Measurements from ENCODE around the gene PTER. TPM values are rescaled to one million over a fixed set of nuclear protein-coding genes. Genes with fewer than 3 reads are reported as not detected.

The PTER gene
- total RNA-seq, 1 donor from 2014 or later = 14.2 TPM

DNA sequence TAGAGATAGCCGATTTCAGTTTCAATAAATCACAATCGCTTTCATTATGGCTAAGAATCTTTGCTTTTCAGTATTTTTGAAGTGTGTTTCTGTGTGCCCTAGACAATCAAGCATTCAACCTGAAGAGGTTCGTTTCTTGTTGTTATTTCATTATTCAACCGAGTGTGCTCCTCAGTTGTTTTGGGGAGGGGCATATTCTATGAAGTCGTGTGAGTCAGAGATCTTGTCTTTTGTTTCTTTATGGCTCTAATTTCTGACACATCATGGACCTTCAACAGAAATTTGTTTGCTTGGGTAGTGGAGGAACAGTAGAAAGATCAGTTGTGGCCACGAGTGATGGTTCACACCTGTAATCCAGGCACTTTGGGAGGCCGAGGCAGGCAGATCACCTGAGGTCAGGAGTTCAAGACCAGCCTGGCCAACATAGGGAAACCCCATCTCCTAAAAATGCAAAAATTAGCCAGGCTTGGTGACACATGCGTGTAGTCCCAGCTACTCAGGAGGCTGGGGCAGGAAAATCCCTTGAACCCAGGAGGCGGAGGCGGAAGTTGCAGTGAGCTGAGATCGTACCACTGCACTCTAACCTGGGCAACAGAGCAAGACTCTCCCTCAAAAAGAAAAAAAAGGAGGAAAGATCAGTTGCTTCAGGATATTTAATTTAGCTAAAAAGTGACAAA, 46.6 kb downstream of the PTER start:
- Histone ChIP-seq H3K27ac (no peak overlapping the region), H3K27me3 (no peaks in the 10 kb centered on the region), H3K36me3 (no peaks in the 10 kb centered on the region), H2AFZ (replicated peaks) (no peak overlapping the region), H3K4me3 (no peak overlapping the region), H3K9me3 (ENCODE audit: low read depth) (no peaks in the 10 kb centered on the region), H3F3A (ENCODE audit: low read depth) (no peaks in the 10 kb centered on the region), H4K20me1 (ENCODE audit: low read depth) (no peaks in the 10 kb centered on the region), H3K9ac (no peak overlapping the region), H3K79me2 (ENCODE audit: low read depth) (no peaks in the 10 kb centered on the region), H3K4me1 (no peaks in the 10 kb centered on the region), H3K4me2 (no peak overlapping the region)
- H3K27ac Mint-ChIP-seq = no peak overlapping the region
- H3K36me3 Mint-ChIP-seq = no peaks in the 10 kb centered on the region
- peaks cover 3% of the 10 kb centered on the region for H3K4me1 Mint-ChIP-seq
- H3K9me3 Mint-ChIP-seq = no peaks in the 10 kb centered on the region
- no peaks in the 10 kb centered on the region for H3K27me3 Mint-ChIP-seq (ENCODE audit: insufficient read depth, low read depth)
- no peak for DNase-seq (ENCODE audit: low spot score)
- TF ChIP-seq EZH2 (IDR thresholded peaks at IDR 0.05) = no peak
- TF ChIP-seq, protein P1, sequence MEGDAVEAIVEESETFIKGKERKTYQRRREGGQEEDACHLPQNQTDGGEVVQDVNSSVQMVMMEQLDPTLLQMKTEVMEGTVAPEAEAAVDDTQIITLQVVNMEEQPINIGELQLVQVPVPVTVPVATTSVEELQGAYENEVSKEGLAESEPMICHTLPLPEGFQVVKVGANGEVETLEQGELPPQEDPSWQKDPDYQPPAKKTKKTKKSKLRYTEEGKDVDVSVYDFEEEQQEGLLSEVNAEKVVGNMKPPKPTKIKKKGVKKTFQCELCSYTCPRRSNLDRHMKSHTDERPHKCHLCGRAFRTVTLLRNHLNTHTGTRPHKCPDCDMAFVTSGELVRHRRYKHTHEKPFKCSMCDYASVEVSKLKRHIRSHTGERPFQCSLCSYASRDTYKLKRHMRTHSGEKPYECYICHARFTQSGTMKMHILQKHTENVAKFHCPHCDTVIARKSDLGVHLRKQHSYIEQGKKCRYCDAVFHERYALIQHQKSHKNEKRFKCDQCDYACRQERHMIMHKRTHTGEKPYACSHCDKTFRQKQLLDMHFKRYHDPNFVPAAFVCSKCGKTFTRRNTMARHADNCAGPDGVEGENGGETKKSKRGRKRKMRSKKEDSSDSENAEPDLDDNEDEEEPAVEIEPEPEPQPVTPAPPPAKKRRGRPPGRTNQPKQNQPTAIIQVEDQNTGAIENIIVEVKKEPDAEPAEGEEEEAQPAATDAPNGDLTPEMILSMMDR (IDR thresholded peaks at IDR 0.05) = no peak
- no peak for TF ChIP-seq EZH2phosphoT487 (IDR thresholded peaks at IDR 0.05)
- H3K4me3 Mint-ChIP-seq = no peak overlapping the region

DNA sequence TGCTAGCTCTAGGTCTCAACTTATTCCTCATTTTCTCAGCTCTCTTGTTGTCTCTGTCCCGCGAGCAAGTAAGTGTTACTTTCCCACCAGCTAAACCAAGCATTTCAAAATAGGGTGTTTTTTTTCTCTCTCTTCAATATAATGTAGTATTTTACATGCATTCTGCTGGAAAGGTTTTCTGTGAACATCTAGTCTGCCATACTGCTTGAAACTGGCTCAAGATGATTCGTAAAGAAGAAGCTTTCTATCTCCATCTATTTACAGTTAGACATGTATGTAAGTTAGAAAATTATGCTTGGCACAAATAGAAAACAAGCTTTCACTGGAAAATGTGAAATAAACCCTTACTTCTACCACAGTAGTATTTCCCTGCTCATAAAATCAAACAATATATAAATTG, 53.7 kb downstream of the PTER start:
- H3K4me3 ChIP-seq = no peak overlapping the region
- peaks cover 11% of the 10 kb centered on the region for H3K4me1 ChIP-seq
- no peaks in the 10 kb centered on the region for H3K27me3 ChIP-seq
- H4K20me1 ChIP-seq (ENCODE audit: low read depth) = no peaks in the 10 kb centered on the region
- H3F3A ChIP-seq (ENCODE audit: low read depth) = no peaks in the 10 kb centered on the region
- no peaks in the 10 kb centered on the region for H3K9me3 ChIP-seq (ENCODE audit: low read depth)
- H3K36me3 ChIP-seq = no peaks in the 10 kb centered on the region
- H3K27ac Mint-ChIP-seq = no peak overlapping the region
- no peaks in the 10 kb centered on the region for H3K36me3 Mint-ChIP-seq
- no peak overlapping the region for H3K4me3 Mint-ChIP-seq
- H3K27ac ChIP-seq = no peak overlapping the region
- peaks cover 4% of the 10 kb centered on the region for H3K4me1 Mint-ChIP-seq
- H3K27me3 Mint-ChIP-seq (ENCODE audit: insufficient read depth, low read depth) = no peaks in the 10 kb centered on the region
- no peak overlapping the region for H3K4me2 ChIP-seq
- H3K79me2 ChIP-seq (ENCODE audit: low read depth) = no peaks in the 10 kb centered on the region
- no peak overlapping the region for H2AFZ ChIP-seq (replicated peaks)
- no peak overlapping the region for H3K9ac ChIP-seq
- TF ChIP-seq, protein P1 (IDR thresholded peaks at IDR 0.05) = no peak
- TF ChIP-seq EZH2phosphoT487 (IDR thresholded peaks at IDR 0.05) (no peak), EZH2 (IDR thresholded peaks at IDR 0.05) (no peak)
- H3K9me3 Mint-ChIP-seq = no peaks in the 10 kb centered on the region
- DNase-seq (ENCODE audit: low spot score) = no peak

DNA sequence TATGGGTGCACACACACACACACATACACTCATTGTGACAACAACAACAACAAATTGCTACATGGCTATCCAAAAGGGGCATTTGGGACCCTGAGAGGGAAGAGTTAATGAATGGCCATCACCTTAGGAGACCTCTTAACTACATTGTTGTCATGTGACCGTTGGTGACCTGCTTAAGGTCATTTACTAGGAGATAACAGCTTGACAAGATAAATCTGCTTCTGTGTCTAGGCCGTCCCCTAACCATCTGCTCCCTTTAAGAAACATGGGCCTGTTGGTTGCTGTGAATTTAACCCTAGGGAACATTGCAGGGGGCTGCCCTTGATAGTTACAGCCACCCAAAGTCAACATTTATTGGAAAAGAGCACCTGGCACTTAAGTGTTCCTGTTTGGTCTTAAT, 55.1 kb downstream of the PTER start:
- Histone ChIP-seq H4K20me1 (ENCODE audit: low read depth) (no peaks in the 10 kb centered on the region), H3K36me3 (no peaks in the 10 kb centered on the region), H3K9ac (no peak overlapping the region), H3K4me2 (no peak overlapping the region), H3K4me3 (no peak overlapping the region), H3F3A (ENCODE audit: low read depth) (no peaks in the 10 kb centered on the region), H3K9me3 (ENCODE audit: low read depth) (no peaks in the 10 kb centered on the region), H3K79me2 (ENCODE audit: low read depth) (no peaks in the 10 kb centered on the region), H3K4me1 (peaks cover 18% of the 10 kb centered on the region), H2AFZ (replicated peaks) (no peak overlapping the region), H3K27ac (no peak overlapping the region), H3K27me3 (no peaks in the 10 kb centered on the region)
- Mint-ChIP-seq H3K4me1 (peaks cover 4% of the 10 kb centered on the region), H3K4me3 (no peak overlapping the region), H3K27me3 (ENCODE audit: insufficient read depth, low read depth) (no peaks in the 10 kb centered on the region), H3K9me3 (no peaks in the 10 kb centered on the region), H3K36me3 (no peaks in the 10 kb centered on the region), H3K27ac (no peak overlapping the region)
- TF ChIP-seq EZH2phosphoT487 (IDR thresholded peaks at IDR 0.05) (no peak), EZH2 (IDR thresholded peaks at IDR 0.05) (no peak)
- TF ChIP-seq, protein P1 (IDR thresholded peaks at IDR 0.05) = no peak
- DNase-seq (ENCODE audit: low spot score) = peak; percentile 6

All from neural progenitor cell (in vitro differentiated cells).